Subcutaneous adipose tissue (tissue), 4 donors: ENCODE data around the gene DAAM2. TPM values are rescaled to one million over a fixed set of nuclear protein-coding genes. Genes with fewer than 3 reads are reported as not detected.

Experiments used
- total RNA-seq, 4 donors: library from RNA; depleted of rRNA; stranded (reverse); fragments of >200 nt; gene quantifications; one replicate each; pipeline ENCODE4 v1.1.0, GENCODE V29; 2016
- TF ChIP-seq, protein P1 (sequence below): fragments of 450-650 bp; IDR thresholded peaks from one replicate; pipeline ENCODE4 v1.5.1; 2016; ENCODE audit warnings: low read depth, mild to moderate bottlenecking, control low read depth, antibody characterized with exemption, moderate library complexity

DAAM2 gene
- total RNA-seq, 4 donors from 2014 or later = 36.7 to 125 (median 53.2) TPM

DNA sequence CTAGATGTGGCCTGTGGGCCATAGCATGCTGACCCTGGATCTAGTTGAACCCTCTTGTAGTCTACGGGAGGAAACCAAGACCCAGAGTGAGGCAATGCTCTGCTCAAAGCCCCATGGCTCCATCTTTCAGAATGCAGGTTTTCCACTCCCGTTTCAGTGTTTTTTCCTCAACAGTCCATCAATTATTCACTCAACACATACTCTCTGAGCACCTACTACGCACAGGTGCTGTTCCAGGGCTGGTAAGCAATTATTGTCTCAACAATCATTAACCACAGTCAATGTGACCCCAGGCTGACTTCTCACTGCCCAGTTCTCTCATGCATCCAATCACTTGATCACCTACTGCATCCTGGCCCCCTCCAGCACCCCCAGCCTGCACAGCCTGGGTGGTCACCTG is 122.1 kb downstream of the DAAM2 start:
- TF ChIP-seq, protein P1, sequence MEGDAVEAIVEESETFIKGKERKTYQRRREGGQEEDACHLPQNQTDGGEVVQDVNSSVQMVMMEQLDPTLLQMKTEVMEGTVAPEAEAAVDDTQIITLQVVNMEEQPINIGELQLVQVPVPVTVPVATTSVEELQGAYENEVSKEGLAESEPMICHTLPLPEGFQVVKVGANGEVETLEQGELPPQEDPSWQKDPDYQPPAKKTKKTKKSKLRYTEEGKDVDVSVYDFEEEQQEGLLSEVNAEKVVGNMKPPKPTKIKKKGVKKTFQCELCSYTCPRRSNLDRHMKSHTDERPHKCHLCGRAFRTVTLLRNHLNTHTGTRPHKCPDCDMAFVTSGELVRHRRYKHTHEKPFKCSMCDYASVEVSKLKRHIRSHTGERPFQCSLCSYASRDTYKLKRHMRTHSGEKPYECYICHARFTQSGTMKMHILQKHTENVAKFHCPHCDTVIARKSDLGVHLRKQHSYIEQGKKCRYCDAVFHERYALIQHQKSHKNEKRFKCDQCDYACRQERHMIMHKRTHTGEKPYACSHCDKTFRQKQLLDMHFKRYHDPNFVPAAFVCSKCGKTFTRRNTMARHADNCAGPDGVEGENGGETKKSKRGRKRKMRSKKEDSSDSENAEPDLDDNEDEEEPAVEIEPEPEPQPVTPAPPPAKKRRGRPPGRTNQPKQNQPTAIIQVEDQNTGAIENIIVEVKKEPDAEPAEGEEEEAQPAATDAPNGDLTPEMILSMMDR = no peak

DNA sequence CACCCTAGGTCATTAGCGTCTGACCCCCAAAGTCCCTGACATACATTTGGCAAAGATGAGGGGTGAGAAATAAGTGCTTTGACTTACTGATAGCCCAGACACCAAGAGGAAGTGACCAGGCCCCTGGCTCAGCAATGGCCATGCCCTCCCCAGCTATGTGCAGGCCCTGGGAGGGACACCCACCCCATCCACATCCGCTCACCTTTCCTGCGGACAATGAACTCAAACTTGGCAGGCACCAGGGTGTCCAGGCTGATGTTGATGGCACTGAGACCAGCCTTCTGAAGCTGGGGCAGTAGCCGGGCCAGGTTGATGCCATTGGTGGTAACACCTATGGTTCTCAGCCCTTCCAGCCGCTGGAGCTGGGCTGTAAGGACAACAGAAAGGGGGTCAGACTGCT is 123.7 kb downstream of the DAAM2 start:
- TF ChIP-seq, protein P1 = no peak

DNA sequence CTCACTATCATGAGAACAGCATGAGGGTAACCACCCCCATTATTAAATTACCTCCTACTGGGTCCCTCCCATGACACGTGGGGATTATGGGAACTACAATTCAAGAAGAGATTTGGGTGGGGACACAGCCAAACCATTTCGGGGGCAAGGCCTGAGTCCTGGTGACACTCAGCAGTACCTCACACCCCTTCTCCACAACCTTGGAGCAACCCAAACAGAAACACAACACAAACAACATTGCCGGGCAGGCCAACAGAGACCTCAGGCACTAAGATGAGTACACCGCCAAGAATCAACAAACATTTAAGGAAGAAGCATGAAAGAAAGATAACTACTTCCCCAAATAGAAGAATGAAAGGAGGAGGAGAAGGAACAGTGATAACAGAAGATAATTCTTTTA is 125.2 kb downstream of the DAAM2 start:
- TF ChIP-seq, protein P1 = no peak

DNA sequence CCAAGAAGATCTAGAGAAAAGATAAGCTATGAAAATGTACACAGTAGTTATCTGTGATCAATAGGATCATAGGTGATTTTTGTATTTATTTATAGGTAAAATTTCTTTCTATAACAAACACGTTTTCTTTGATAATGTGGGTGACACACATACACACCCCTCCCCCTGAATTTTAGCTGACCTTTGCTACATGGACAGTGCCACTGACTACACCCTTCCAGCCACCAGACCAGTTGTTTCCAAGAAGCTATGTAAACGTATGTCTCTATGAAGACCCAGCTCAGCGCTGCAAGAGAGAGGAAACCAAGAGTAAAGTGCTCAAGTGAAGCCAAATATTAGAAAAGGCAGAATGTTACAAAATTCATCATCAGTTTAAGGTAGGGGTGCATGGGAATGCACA is 125.8 kb downstream of the DAAM2 start:
- TF ChIP-seq, protein P1 = no peak

DNA sequence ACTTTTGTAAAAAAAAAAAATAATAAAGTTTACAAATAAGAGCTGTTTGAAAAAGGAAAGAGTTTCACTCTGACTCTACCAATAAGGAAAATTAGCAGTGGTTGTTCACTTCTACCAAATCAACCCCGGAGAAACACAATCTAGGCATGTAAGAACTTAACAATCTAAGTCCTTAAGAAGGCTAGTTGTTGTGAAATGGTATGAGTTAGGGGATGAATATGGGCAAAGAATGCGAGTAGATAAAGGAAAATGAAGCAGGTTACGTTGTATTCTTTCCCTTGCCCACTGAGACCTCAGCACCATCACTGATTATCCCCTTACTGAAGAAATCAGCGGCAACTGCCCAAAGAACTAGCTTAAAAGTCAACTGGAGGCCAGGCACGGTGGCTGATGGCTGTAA is 126.7 kb downstream of the DAAM2 start:
- TF ChIP-seq, protein P1 = no peak

DNA sequence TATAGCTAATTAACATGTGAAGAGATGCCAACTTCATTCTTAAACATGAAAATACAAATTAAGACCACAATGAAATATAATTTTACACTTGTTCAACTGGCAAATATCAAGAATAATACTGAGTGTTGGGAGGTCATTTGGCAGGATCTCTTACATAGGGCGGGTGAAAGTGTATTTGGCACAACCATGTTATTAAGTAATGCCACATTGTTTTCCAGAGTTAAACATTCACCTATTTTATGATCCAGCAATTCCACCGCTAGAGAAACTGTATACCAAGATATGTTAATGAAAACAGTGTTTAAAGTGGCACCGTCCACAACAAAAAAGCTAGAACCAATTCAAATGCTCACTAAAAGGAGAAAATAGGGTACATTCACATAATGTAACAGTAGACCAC is 128.0 kb downstream of the DAAM2 start:
- TF ChIP-seq, protein P1 = no peak

DNA sequence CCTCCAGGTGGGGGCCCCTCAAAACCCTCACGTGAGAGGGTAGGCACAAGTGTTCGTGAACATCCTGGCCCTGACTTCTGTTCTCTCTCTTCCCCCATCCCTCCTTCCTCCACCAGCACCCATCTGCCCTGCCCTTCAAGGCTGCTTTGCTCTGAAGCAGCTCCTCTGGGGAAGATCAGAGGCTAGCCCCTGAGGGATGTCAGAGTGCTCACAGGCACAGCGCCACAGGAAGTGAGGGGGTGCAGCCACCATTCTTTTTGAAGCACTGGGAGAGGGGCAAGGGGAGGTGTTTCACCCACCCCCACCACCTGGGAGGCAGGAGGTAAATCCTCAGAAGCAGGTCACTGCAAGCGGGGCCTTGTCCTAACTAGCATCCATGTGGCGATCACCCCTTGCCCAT is 130.6 kb downstream of the DAAM2 start:
- TF ChIP-seq, protein P1 = no peak

DNA sequence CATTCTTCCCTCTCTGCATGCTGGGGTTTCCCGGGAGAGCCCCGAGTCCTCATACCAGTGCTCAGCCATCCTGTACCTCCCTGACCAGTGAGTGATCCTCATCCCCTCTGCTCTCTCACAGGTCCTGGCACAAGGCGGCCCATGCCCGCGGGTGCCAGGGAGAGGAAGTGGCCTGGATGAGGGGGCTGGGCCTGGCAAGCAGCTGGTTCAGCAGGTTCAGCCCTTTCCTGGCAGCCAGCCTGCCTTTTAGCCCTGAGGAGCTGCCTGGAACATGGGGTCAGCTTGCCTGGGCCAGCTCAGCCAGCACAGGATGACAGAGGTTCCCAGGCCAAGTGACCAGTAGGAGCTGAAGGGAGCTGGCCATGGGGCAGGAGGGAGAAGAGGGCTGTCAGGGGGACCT is 131.2 kb downstream of the DAAM2 start:
- TF ChIP-seq, protein P1 = no peak
